Neural progenitor cell (in vitro differentiated cells): ENCODE results near the gene GRK3.

Source experiments
- CTCF ChIP-seq: fragments of 200-600 bp; sonication (generic); IDR thresholded peaks from 2 replicates; pipeline ENCODE4 v1.5.1; 2017; ENCODE audit warnings: antibody characterized with exemption, mild to moderate bottlenecking
- EZH2 ChIP-seq: fragments of 200-600 bp; sonication (generic); IDR thresholded peaks from 2 replicates; pipeline ENCODE4 v1.6.1; 2017; ENCODE audit warnings: antibody characterized with exemption, mild to moderate bottlenecking, moderate library complexity

- TF ChIP-seq CTCF = no peak
- TF ChIP-seq EZH2 = no peak
Observed at GRCh38 chr22:25722223-25722622, 157.7 kb downstream of the GRK3 start.
